HG02970 (cell line): Measurements from ENCODE around the gene JUNB.
A peak's percentile ranks its signal among the peaks of the same experiment; 100 is the strongest.
"Not testable (repeated sequence)": the region's sequence is repeated elsewhere in the genome, so short reads cannot be mapped to it uniquely, and the experiment has no call there.

Experiments used
- ATAC-seq: cut with Tn5 transposase; IDR thresholded peaks from one replicate; pipeline ENCODE4 v1.9.1; 2021; ENCODE audit warnings: mild to moderate bottlenecking, moderate library complexity, moderate number of reproducible peaks; ENCODE audit not compliant: unreplicated experiment, low FRiP score

Gene JUNB

GRCh38 chr19:12802267-12803106, 11.2 kb downstream of the JUNB start:
- no peak for ATAC-seq

- no peak for ATAC-seq
Observed at GRCh38 chr19:12804051-12804450, 12.8 kb downstream of the JUNB start.

GRCh38 chr19:12806242-12807081, 15.2 kb downstream of the JUNB start, which contains the start of gene RNASEH2A:
Gene RNASEH2A, plus strand, starts transcription at chr19:12806584. Its CDS starts 90 bp downstream, at chr19:12806674.
- ATAC-seq = peak; percentile 74

GRCh38 chr19:12815088-12815487, 23.8 kb downstream of the JUNB start:
- ATAC-seq = no peak

DNA sequence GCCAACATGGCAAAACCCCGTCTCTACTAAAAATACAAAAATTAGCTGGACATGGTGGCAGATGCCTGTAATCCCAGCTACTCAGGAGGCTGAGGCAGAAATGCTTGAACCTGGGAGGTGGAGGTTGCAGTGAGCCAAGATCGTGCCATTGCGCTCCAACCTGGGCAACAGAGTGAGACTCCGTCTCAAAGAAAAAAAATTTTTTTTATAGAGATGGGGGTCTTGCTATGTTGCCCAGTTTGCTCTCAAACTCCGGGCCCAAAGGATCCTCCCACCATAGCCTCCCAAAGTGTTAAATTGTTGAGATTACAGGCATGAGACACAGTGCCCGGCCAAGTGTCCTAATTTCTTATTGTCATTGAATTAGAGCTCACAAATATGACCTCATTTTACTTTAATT, 25.9 kb downstream of the JUNB start:
- not testable (repeated sequence) for ATAC-seq

DNA sequence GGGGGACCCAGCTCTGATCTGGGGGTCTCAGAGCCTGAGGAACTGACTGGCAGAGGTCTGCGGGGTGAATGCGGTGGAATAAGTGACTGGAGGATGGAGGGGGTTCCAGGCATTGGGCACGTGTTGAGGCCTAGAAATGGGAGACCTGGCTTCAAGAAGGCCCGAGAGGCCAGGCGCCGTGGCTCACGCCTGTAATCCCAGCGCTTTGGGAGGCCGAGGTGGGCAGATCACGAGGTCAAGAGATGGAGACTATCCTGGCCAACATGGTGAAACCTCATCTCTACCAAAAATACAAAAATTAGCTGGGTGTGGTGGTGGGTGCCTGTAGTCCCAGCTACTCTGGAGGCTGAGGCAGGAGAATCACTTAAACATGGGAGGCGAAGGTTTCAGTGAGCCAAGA, 26.5 kb downstream of the JUNB start:
- not testable (repeated sequence) for ATAC-seq

- ATAC-seq = no peak
Observed at GRCh38 chr19:12821761-12822160, 30.5 kb downstream of the JUNB start.

DNA sequence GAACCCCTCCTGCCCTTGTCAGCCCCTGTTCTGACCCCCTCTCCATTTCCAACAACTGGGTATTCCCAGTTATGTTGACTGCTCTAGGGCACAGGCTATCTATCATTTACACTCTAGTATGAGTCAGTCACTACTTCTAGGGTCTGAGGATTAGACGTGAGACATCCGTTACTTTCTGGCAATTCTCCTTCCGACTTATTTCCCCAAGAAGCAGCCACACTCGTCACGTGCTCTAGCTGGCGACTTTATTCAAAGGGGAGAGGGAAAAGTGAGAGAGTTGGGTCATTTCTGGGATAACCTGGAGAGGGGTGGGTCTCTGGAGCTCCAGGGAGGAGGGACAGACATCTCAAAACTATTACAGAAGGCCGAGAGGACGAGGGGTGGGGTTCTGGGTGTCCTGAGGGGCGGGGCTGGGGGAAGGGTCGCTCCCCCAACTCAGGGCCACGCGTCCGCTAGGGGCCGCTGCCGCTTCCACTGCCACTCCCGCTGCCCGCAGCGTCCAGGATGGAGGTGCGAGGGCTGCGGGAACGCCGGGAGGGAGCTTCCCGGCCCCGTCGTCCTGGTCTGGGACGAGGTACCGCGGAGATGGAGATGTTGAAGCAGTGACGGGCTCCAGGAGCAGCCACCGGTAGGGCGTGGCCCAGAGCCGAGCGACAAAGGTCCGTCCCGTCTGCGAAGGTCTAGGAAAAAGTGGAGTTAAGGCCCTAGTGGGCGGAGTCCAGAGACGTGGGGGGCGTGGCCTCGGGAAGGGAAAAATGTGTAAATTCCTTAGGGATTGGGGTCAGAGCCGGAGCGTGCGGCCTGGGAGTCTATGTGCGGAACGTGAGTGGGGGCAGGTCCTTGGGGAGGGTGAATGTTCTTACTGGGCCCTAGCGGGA, 34.2 kb downstream of the JUNB start:
- no peak for ATAC-seq

- no peak for ATAC-seq
Observed at GRCh38 chr19:12828494-12828893, 37.2 kb downstream of the JUNB start.

DNA sequence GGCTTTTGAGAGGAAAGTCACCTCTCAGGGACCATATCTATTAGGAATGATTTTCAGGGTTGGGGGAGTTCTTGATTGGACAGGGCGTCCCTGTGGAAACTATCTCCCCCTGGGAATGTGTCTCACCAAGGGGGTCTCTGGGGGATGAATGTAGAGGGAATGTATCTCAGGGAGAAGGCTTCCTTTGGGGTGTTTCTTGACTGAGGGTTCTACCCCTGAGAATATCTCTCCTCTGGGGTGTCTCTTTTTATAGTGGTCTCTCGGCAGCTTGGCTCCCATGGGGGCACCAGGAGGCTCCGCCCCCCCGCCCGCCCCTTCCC, 42.1 kb downstream of the JUNB start:
- ATAC-seq = no peak

DNA sequence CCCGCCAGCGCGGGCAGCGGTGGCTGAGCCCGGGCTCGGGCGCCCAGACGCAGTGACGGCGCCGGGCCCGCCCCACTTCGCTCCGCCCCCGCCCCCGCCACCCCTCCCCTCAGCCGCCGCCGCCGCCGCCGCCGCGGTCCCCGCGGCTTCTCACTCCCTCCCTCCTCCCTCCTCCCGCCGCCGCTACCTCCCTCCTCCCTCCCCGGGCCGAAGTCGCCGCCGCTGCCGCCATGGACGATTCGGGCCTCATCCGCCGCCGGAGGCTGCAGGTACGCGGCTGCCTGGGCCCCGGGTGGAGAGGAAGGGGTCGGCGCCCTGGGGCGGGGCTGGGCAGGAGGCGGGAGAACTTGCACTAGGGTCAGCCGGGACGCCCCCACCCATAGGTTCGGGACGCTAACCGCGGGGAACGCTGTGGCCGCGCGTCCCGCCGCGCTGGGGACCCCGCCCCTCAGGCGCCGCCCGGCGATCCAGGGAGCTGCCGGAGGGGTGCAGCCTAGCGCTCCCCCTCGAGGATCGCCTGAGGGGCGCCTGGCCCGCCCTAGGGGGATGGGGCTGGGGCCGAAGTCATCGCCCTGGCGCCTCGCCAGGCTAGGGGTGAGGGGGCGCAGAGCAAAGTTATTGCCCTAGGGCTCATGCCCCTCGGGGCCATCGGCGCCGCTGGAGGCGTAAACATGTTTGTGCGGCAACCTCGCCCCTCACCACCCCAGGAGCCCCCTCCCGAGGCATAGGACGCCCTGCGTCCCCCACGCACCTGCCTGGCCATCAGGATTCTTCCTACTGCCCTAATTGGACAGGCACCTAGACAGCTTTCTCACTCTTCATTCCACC, 42.7 kb downstream of the JUNB start:
- ATAC-seq = no peak

- no peak for ATAC-seq
Observed at GRCh38 chr19:12834566-12834943, 43.3 kb downstream of the JUNB start, which contains the start of gene RTBDN. Gene RTBDN, minus strand, starts transcription at chr19:12834579. Its CDS starts 4,600 bp downstream, at chr19:12829979.

DNA sequence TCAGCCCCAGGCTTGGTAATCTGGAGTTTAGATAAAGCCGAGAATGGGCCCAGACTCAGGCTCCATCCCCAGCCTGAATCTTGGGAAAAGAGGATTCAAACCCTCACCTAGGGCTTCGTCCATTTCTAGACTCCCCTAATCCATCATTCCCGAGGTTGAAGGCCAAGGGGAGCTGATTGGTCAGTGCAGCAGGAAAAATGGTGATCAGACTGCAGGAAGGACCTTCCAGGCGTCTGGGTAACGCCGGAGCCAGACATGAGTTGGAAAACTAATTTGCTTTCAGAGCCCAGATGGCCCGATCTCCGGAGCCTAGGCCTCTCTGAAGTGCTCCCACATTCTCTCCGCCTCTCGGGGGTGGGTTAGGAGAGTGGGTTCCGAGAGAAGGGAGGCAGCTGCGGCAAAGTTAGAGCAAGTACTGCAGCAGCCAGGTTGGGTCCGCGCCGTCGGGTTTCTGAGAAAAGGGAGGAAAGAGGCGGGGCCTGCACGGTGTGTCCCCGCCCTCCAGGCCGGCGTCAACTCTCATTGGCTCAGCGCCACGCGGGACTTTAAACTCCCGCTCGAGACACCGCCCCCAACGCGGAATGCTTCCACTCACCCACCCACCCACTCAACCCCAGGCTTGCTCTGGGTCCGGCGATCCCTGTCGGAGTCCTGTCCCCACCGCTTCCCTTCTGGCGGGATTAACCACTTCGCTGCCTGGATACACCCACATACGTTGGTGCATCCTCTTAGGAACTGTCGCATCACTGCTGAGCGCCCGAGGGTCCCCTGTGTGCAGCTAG, 43.9 kb downstream of the JUNB start:
- ATAC-seq = no peak

GRCh38 chr19:12836529-12836863, 45.2 kb downstream of the JUNB start:
- ATAC-seq = no peak

DNA sequence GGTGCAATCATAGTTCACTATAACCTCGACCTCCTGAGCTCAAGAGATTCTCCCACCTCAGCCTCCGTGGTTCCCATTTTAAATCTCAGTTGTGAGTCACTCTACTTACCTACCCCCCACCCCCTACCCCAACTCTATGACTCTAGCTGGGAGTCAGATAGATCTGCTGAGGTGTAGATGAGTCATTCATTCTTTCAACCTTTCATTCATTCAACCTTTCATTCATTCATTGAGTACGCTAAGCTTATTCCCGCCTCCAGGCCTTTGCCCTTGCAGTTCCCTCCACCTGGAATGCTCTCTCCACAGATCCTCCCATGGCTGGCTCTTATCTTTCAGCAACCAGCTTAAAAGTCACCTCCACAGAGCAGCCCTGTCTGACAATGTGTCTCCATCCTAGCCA, 45.9 kb downstream of the JUNB start:
- ATAC-seq = no peak

- no peak for ATAC-seq
Observed at GRCh38 chr19:12838182-12838885, 47.0 kb downstream of the JUNB start, which contains the start of gene MAST1. Gene MAST1, plus strand, starts transcription at chr19:12838515. Its CDS starts 58 bp downstream, at chr19:12838573.

DNA sequence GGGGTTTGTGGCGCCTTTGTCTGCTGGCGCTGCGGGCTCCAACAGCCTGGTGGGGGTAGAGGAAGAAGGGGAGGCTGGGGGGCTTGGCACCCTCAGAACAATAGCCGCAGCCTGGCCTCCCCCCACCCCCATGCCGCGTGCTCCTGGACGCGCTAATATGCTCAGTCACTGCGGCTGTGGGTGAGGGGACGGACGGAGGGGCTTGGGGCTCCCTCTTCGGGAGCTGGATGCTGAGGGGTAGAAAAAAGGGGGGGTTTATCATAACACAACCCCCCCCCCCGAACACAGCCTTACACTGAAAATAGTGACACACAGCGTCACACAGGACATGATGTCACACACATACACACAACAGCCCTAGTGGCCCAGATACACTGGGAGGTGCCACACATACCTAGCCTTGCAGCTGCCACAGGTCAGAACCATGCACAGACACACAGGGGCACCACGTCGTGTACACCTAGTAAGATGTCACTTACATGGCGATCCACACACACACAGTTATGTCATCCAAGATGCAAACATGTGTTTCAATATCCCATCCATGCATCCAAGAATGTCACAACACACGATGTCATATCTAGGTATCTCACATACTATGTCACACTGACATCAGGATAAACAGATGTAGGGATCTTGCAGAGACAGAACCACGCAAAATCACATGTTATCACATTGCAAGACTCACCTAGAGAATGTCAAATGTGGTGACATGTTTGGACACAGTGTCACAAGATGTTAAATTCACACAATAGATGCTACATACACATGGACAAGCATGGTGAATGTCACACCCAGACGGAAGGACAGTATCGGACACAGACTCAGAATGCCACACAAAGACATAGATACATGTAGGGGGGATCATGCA, 47.8 kb downstream of the JUNB start:
- ATAC-seq = no peak
